GM12878 (cell line): ENCODE results near the gene UVSSA. TPM values are rescaled to one million over a fixed set of nuclear protein-coding genes. Genes with fewer than 3 reads are reported as not detected.
A peak's percentile ranks its signal among the peaks of the same experiment; 100 is the strongest.

Experiments used
- GABPA ChIP-seq: IDR thresholded peaks from 2 replicates; pipeline ENCODE4 v1.6.1; 2014; ENCODE audit warnings: antibody characterized with exemption, low read depth, mild to moderate bottlenecking, inconsistent platforms
- JUNB ChIP-seq: IDR thresholded peaks from 2 replicates; pipeline ENCODE4 v1.6.1; 2016; ENCODE audit warnings: antibody characterized with exemption, mild to moderate bottlenecking
- MYB ChIP-seq: fragments of 150-350 bp; IDR thresholded peaks from 2 replicates; pipeline ENCODE4 v1.6.1; 2014; ENCODE audit warnings: mild to moderate bottlenecking, low read depth, low read length, borderline replicate concordance
- RAD51 ChIP-seq: fragments of 450-650 bp; IDR thresholded peaks from 2 replicates; pipeline ENCODE4 v1.6.1; 2016; ENCODE audit warnings: moderate library complexity, mild to moderate bottlenecking, inconsistent platforms
- STAT3 ChIP-seq: IDR thresholded peaks from 2 replicates; pipeline ENCODE4 v1.6.1; 2011; ENCODE audit warnings: low read depth, low read length, improper control_type of control experiment
- TCF12 ChIP-seq: IDR thresholded peaks from 2 replicates; pipeline ENCODE4 v1.6.1; 2011; ENCODE audit warnings: low read depth, mild to moderate bottlenecking, low read length
- polyA plus RNA-seq, 11 experiments: library from polyadenylated mRNA; depleted of rRNA in 4 of 11; unstranded in 6 of 11; stranded (reverse) in 5 of 11; fragments of >200 nt; fragmentation: Nextera tagmentation in 4 of 11; fragmentation: Illumina TruSeq in 1 of 11; extraction: Ambion mirVana in 4 of 11; extraction: Trizol in 1 of 11; gene quantifications; 1 replicate in 1 of 11; 2 replicates in 10 of 11; pipeline versions ENCODE4 v1.2.1 to v1.2.3, GENCODE V29; 2011 to 2016; ENCODE audit warnings: inconsistent platforms in 2 of 11, missing spikeins in 2 of 11, low read depth in 1 of 11
- total RNA-seq, 4 experiments: library from RNA; depleted of rRNA in 3 of 4; stranded (reverse); fragments of >200 nt in 3 of 4; fragmentation: Illumina TruSeq in 1 of 4; extraction: Trizol in 1 of 4; gene quantifications; 2 replicates each; pipeline versions ENCODE4 v1.2.1 to v1.2.3, GENCODE V29; 2013 to 2021
- TF ChIP-seq, protein P1 (sequence below): IDR thresholded peaks from 2 replicates; pipeline ENCODE4 v1.6.1; 2012; ENCODE audit warnings: mild to moderate bottlenecking, low read depth, low read length
- TF ChIP-seq, protein P2 (sequence below): IDR thresholded peaks from 2 replicates; pipeline ENCODE4 v1.6.1; 2011; ENCODE audit warnings: borderline replicate concordance, low read depth, mild to moderate bottlenecking, moderate library complexity, mixed read lengths, low read length; ENCODE audit not compliant: insufficient read depth; ENCODE audit errors: extremely low read length
- TF ChIP-seq, protein P3 (sequence below): IDR thresholded peaks from 2 replicates; pipeline ENCODE4 v1.6.1; 2011; ENCODE audit warnings: low read depth, low read length, improper control_type of control experiment, borderline replicate concordance
- TF ChIP-seq, protein P4 (sequence below): fragments of 450-650 bp; IDR thresholded peaks from 2 replicates; pipeline ENCODE4 v1.6.1; 2018; ENCODE audit warnings: mild to moderate bottlenecking, low read depth, moderate library complexity; ENCODE audit not compliant: partially characterized antibody

The UVSSA gene
- total and polyA plus RNA-seq, 10 of the 15 experiments (the other 5 are each of a cell fraction or from before 2014, with no cell fraction given), result 0.34 to 16.8 (median 3.6) TPM

DNA sequence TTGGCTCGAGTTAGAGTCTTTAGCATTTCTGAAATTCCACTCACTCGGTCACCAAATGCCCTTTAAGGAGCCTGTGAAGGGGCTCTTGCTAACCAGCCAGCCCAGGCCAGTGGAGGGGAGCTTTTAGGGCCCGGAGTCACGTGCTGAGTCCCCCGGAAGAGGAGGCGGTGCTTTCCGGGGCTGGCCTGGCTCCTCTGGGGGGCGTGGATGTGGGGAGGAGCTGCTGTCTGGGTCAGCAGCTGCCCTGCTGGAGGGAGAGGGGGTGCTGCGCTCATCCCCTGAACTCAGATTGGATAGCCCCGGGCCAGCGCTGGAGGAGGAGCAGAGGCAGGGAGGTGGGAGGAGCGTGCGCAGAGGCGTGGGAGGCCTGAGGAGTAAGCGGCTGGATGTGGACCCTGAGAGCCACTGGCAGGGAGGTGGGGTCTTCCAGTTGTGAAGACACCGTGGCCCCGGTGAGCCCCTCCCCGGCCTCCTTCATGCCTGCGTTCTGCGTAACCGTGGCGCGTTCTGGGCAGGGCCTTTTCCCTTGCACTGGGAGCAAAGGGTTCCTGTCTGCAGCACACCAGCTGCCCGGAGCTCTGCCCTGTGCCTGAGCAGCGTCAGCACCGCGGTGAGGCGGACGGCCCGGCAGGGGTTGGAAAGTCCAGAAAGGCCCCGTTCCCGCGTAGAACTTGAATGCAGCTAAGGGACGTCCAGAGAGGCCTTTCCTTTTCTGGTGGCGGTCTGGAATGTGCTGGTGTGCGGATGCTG is 37.6 kb upstream of the UVSSA start (continued):
- TF ChIP-seq, protein P1, sequence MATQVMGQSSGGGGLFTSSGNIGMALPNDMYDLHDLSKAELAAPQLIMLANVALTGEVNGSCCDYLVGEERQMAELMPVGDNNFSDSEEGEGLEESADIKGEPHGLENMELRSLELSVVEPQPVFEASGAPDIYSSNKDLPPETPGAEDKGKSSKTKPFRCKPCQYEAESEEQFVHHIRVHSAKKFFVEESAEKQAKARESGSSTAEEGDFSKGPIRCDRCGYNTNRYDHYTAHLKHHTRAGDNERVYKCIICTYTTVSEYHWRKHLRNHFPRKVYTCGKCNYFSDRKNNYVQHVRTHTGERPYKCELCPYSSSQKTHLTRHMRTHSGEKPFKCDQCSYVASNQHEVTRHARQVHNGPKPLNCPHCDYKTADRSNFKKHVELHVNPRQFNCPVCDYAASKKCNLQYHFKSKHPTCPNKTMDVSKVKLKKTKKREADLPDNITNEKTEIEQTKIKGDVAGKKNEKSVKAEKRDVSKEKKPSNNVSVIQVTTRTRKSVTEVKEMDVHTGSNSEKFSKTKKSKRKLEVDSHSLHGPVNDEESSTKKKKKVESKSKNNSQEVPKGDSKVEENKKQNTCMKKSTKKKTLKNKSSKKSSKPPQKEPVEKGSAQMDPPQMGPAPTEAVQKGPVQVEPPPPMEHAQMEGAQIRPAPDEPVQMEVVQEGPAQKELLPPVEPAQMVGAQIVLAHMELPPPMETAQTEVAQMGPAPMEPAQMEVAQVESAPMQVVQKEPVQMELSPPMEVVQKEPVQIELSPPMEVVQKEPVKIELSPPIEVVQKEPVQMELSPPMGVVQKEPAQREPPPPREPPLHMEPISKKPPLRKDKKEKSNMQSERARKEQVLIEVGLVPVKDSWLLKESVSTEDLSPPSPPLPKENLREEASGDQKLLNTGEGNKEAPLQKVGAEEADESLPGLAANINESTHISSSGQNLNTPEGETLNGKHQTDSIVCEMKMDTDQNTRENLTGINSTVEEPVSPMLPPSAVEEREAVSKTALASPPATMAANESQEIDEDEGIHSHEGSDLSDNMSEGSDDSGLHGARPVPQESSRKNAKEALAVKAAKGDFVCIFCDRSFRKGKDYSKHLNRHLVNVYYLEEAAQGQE, result no peak
- TF ChIP-seq JUNB (no peak), RAD51 (peak; percentile 86), GABPA (peak; percentile 74), STAT3 (no peak), MYB (no peak), TCF12 (0 out of 2 replicates have a peak, but pooled peaks have one; percentile 18)
- TF ChIP-seq, protein P2, sequence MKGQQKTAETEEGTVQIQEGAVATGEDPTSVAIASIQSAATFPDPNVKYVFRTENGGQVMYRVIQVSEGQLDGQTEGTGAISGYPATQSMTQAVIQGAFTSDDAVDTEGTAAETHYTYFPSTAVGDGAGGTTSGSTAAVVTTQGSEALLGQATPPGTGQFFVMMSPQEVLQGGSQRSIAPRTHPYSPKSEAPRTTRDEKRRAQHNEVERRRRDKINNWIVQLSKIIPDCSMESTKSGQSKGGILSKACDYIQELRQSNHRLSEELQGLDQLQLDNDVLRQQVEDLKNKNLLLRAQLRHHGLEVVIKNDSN, result peak; percentile 87
- TF ChIP-seq, protein P3, sequence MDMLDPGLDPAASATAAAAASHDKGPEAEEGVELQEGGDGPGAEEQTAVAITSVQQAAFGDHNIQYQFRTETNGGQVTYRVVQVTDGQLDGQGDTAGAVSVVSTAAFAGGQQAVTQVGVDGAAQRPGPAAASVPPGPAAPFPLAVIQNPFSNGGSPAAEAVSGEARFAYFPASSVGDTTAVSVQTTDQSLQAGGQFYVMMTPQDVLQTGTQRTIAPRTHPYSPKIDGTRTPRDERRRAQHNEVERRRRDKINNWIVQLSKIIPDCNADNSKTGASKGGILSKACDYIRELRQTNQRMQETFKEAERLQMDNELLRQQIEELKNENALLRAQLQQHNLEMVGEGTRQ, result peak; percentile 59
- TF ChIP-seq, protein P4, sequence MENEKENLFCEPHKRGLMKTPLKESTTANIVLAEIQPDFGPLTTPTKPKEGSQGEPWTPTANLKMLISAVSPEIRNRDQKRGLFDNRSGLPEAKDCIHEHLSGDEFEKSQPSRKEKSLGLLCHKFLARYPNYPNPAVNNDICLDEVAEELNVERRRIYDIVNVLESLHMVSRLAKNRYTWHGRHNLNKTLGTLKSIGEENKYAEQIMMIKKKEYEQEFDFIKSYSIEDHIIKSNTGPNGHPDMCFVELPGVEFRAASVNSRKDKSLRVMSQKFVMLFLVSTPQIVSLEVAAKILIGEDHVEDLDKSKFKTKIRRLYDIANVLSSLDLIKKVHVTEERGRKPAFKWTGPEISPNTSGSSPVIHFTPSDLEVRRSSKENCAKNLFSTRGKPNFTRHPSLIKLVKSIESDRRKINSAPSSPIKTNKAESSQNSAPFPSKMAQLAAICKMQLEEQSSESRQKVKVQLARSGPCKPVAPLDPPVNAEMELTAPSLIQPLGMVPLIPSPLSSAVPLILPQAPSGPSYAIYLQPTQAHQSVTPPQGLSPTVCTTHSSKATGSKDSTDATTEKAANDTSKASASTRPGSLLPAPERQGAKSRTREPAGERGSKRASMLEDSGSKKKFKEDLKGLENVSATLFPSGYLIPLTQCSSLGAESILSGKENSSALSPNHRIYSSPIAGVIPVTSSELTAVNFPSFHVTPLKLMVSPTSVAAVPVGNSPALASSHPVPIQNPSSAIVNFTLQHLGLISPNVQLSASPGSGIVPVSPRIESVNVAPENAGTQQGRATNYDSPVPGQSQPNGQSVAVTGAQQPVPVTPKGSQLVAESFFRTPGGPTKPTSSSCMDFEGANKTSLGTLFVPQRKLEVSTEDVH, result no peak
